CMK (cell line): Measurements from ENCODE around the gene CHURC1.

ENCODE experiments used
- DNase-seq: peaks from one replicate; pipeline ENCODE4 v3.0.0-alpha.2; 2010; ENCODE audit warnings: low read depth

The CHURC1 gene

GRCh38 chr14:64914237-64915028 is at the start of gene CHURC1:
TSS of gene CHURC1 (plus strand) at chr14:64914455. CDS start at chr14:64914496, 41 bp downstream.
- peak; percentile 94 for DNase-seq

- no peak for DNase-seq
These were observed 49.1 kb upstream of the CHURC1 start for GRCh38 chr14:64865109-64865508.

- DNase-seq, result no peak
These were observed 48.3 kb upstream of the CHURC1 start for GRCh38 chr14:64865992-64866391.

GRCh38 chr14:64867182-64867581 is 47.1 kb upstream of the CHURC1 start:
- DNase-seq, result no peak

GRCh38 chr14:64868379-64868778 is 45.9 kb upstream of the CHURC1 start:
- DNase-seq, result no peak

GRCh38 chr14:64868841-64869240 is 45.4 kb upstream of the CHURC1 start:
- no peak for DNase-seq

- DNase-seq, result no peak
These were observed 44.1 kb upstream of the CHURC1 start for GRCh38 chr14:64870160-64870559.

- no peak for DNase-seq
These were observed 42.9 kb upstream of the CHURC1 start for GRCh38 chr14:64871344-64871743.

- no peak for DNase-seq
These were observed 40.6 kb upstream of the CHURC1 start for GRCh38 chr14:64873506-64874219.

- DNase-seq, result no peak
These were observed 38.9 kb upstream of the CHURC1 start for GRCh38 chr14:64875350-64875749.

- DNase-seq, result no peak
These were observed 36.4 kb upstream of the CHURC1 start for GRCh38 chr14:64877846-64878245.

- DNase-seq, result no peak
These were observed 35.2 kb upstream of the CHURC1 start for GRCh38 chr14:64878837-64879634.

- DNase-seq, result no peak
These were observed 34.5 kb upstream of the CHURC1 start, which contains the start of gene SPTB for GRCh38 chr14:64879635-64880220. TSS of gene SPTB (minus strand) at chr14:64879907. CDS start at chr14:64823094, 56,813 bp downstream.

GRCh38 chr14:64880221-64881121 is 33.8 kb upstream of the CHURC1 start:
- no peak for DNase-seq

- DNase-seq, result no peak
These were observed 28.7 kb upstream of the CHURC1 start for GRCh38 chr14:64885559-64885958.

GRCh38 chr14:64889352-64889751 is 24.9 kb upstream of the CHURC1 start:
- no peak for DNase-seq

GRCh38 chr14:64891173-64891838 is 22.9 kb upstream of the CHURC1 start:
- DNase-seq, result no peak

GRCh38 chr14:64891839-64892375 is 22.3 kb upstream of the CHURC1 start:
- DNase-seq, result no peak

- DNase-seq, result no peak
These were observed 14.3 kb upstream of the CHURC1 start for GRCh38 chr14:64899958-64900357.

GRCh38 chr14:64906022-64906421 is 8.2 kb upstream of the CHURC1 start:
- DNase-seq, result no peak
